Motor neuron (in vitro differentiated cells): ENCODE measurements around the gene CXCL16. TPM values are rescaled to one million over a fixed set of nuclear protein-coding genes. Genes with fewer than 3 reads are reported as not detected.
"Not testable (repeated sequence)": the region's sequence is repeated elsewhere in the genome, so short reads cannot be mapped to it uniquely, and the experiment has no call there.

Experiments
- ATAC-seq, 8 experiments: fragments of 200-7000 bp; cut with Tn5 transposase; replicated peaks in 6 of 8; 2 replicates each; pipeline ENCODE4 v1.8.0; 2021; ENCODE audit warnings: mild to moderate bottlenecking in 8 of 8, moderate library complexity in 8 of 8
- H3K27ac ChIP-seq, 2 donors: fragments of 250-450 bp; sonication (Bioruptor Pico); 2 replicates each; pipeline ENCODE4 v1.9.0; 2021; ENCODE audit warnings: antibody characterized with exemption in 2 of 2, mild to moderate bottlenecking in 2 of 2, moderate library complexity in 1 of 2
- H3K4me1 ChIP-seq, 2 donors: fragments of 250-450 bp; sonication (Bioruptor Pico); replicated peaks in 1 of 2; 2 replicates each; pipeline ENCODE4 v1.6.1; 2021; ENCODE audit warnings: antibody characterized with exemption in 2 of 2, mild to moderate bottlenecking in 2 of 2, moderate library complexity in 1 of 2
- H3K4me3 ChIP-seq, 5 donors: fragments of 250-450 bp; sonication (Bioruptor Pico); 2 replicates each; pipeline ENCODE4 v1.9.0; 2021; ENCODE audit warnings: antibody characterized with exemption in 5 of 5, mild to moderate bottlenecking in 5 of 5, moderate library complexity in 4 of 5
- WGBS, 10 experiments: fragments of 450-650 bp; shearing (Covaris generic); methylation state at CpG; one replicate each; pipeline ENCODE4 v1.0.0; 2022; 5-methylcytosine and 5-hydroxymethylcytosine counted together
- in situ Hi-C, 9 experiments: fragments of 400-800 bp; cut with MboI; loops; one replicate each; pipeline ENCODE4 v1.15.0; 2021; ENCODE audit warnings: low sequenced_read_pairs in 9 of 9, low pct_unique_long_range_greater_than_20kb in 2 of 9; ENCODE audit not compliant: unreplicated experiment in 9 of 9
- total RNA-seq, 8 experiments: library from RNA; unstranded; fragments of 300-600 nt; gene quantifications; 2 replicates each; pipeline versions ENCODE4 v1.2.3 to v1.2.4, GENCODE V29; 2022

The CXCL16 gene
- total RNA-seq, 8 experiments from 2014 or later: 0.46 to 10.8 (median 3.8) TPM

- WGBS, 10 experiments: 60 to 80% (median 70%) methylated on average over 1 to 2 of the region's 11 CpGs; no CpG with 5 or more reads in 6 of the 10 experiments
- in situ Hi-C loops: loop anchor here in 1 of 9 experiments (25.0 kb wide), 1 partner anchor 172 kb away; the partner anchor contains the start of gene C17orf107
- Histone ChIP-seq H3K4me3 (no peak overlapping the region), H3K27ac (no peak overlapping the region), H3K4me1 (peaks cover 6 to 8% of the 10 kb centered on the region in 2 donors)
- ATAC-seq: no peak
Measured at GRCh38 chr17:4715063-4715744, 24.5 kb downstream of the CXCL16 start.

GRCh38 chr17:4714340-4715062 is 25.2 kb downstream of the CXCL16 start:
- not testable (repeated sequence) for ATAC-seq, H3K4me1 ChIP-seq, H3K27ac ChIP-seq, H3K4me3 ChIP-seq
- WGBS, 10 experiments: 60 to 100% methylated on average over 1 to 3 of the region's 15 CpGs; no CpG with 5 or more reads in 8 of the 10 experiments
- in situ Hi-C loops: loop anchor here in 1 of 9 experiments (25.0 kb wide), 1 partner anchor 173 kb away; the partner anchor contains the start of gene C17orf107

DNA sequence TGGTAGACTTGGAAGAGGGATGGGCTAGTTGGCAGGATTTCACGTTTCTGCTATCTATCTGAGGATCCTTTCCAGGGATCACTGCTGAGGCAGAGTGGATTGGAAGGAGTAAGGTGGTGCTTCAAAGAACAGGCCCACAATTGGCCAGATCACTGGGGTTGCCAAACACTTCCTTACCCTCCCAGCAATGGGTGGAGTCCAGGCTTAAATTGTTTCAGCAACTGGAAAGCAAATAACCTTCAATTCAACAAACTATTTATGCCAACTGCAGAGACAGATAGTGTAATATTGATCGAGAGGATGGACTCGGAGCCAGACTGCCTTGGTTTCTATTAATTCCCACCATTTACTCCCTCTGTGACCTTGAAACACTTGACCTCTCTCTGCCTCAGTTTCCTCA is 27.2 kb downstream of the CXCL16 start:
- in situ Hi-C loops: loop anchor here in 1 of 9 experiments (25.0 kb wide), 1 partner anchor 175 kb away; the partner anchor contains the start of gene C17orf107
- no peak overlapping the region for H3K4me3 ChIP-seq

DNA sequence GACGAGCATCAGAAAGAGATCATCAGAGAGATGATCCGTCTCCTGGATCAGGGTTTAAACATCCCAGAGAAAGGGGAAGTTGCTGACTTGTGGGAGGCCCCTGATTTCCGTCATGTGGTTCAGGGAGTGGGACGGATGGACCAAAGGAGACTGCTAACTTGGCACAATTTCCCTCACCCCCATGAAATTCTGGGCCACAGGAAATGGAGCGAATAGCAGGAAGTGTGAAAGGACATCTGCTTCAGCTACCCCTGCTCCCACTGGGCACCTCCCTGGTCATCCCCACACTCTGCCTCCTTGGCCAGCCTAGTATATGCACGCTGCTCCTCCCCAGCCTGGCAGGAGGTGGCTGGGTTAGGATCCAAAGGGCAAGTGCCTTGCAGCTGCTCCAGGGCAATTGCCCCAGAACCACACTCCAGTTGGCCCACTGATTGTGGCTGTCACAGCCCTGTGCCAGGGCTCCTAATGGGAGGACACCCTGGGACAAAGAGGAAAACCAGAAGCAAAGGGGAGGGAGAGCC is 28.0 kb downstream of the CXCL16 start:
- no peak overlapping the region for H3K27ac ChIP-seq
- H3K4me3 ChIP-seq: peak overlapping the region in 4 of 5 donors; percentile 53 to 81 (median 76)
- no peak for ATAC-seq
- H3K4me1 ChIP-seq: peaks cover 6 to 8% of the 10 kb centered on the region in 2 donors
- in situ Hi-C loops: loop anchor here in 1 of 9 experiments (25.0 kb wide), 1 partner anchor 176 kb away; the partner anchor contains the start of gene C17orf107
- 0 to 80% (median 63%) methylated on average over 1 to 4 of the region's 6 CpGs; no CpG with 5 or more reads in 2 of the 10 experiments for WGBS, 10 experiments

More for the DNA sequence above, 27.2 kb downstream of the CXCL16 start:
- H3K27ac ChIP-seq: no peak overlapping the region
- whole genome bisulfite sequencing, 10 experiments: 64 to 100% (median 100%) methylated on average over 1 to 3 of the region's 3 CpGs; no CpG with 5 or more reads in 3 of the 10 experiments
- ATAC-seq: no peak
- H3K4me1 ChIP-seq: peaks cover 6 to 8% of the 10 kb centered on the region in 2 donors

- 0 to 72% (median 29%) methylated on average over 1 to 17 of the region's 57 CpGs for WGBS, 10 experiments
- in situ Hi-C loops: loop anchor here in 1 of 9 experiments (25.0 kb wide), 1 partner anchor 176 kb away; the partner anchor contains the start of gene C17orf107
Measured at GRCh38 chr17:4710693-4711634, 28.8 kb downstream of the CXCL16 start.

DNA sequence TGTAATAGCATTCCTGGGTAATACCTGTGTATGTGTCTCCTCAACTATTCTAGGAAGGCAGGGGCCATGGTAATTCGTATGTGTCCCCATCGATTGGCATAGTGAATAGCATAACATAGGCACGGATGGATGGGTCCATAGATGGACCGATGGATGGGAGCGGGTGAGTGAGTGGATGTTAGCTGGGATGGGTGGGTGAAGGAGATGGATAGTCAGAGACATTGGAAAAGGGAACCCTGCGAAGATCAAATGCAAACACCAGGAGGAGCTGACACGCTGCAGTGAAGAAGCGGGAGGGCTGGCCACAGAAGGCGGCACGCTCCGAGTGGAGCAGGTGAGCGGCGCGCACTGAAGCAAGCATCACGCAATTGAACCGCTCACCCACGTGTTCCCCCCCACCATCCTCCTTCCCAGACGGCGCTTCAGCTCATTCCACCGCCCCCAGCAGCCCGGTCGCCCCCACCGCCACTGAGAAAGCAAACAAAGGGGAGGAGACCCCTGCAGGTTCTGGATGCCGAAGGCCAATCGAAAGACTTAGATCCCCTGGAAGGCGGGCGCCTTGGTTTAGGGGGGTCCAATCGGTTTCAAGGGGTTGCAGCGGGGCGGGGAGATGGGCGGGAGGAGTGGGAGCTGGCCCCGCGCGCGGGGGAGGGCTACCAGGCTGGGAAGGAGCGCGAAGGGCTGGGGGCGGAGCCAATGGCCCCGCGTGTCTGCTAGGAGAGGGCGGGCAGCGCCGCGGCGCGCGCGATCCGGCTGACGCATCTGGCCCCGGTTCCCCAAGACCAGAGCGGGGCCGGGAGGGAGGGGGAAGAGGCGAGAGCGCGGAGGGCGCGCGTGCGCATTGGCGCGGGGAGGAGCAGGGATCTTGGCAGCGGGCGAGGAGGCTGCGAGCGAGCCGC is 29.7 kb downstream of the CXCL16 start, which contains the start of gene ARRB2:
Gene ARRB2, plus strand, starts transcription at position 839 of the 899 bp plus-strand sequence. CDS start 90 bp downstream, outside the sequence.
- Histone ChIP-seq H3K4me3 (peak within 1 kb of the TSS; percentile 53 to 81 (median 74)), H3K27ac (peak within 1 kb of the TSS; percentile 73 to 87), H3K4me1 (peaks cover 6 to 8% of the 10 kb centered on the region in 2 donors)
- in situ Hi-C loops: loop anchor here in 1 of 9 experiments (25.0 kb wide), 1 partner anchor 177 kb away; the partner anchor contains the start of gene C17orf107
- WGBS, 10 experiments: 0 to 3% (median 0%) methylated on average over 1 to 15 of the region's 67 CpGs; no CpG with 5 or more reads in 3 of the 10 experiments
- ATAC-seq: peak; percentile 82 to 87 (median 85)

More at GRCh38 chr17:4710693-4711634, 28.8 kb downstream of the CXCL16 start:
- ATAC-seq: peak in 7 of 8 experiments; percentile 0 to 6 (median 1)
- peak overlapping the region; percentile 73 to 87 for H3K27ac ChIP-seq
- H3K4me3 ChIP-seq: peak overlapping the region; percentile 53 to 81 (median 74)
- H3K4me1 ChIP-seq: peaks cover 6 to 8% of the 10 kb centered on the region in 2 donors

- ATAC-seq: no peak
- no peak overlapping the region for H3K4me3 ChIP-seq
- in situ Hi-C loops: loop anchor here in 1 of 9 experiments (25.0 kb wide), 1 partner anchor 179 kb away; the partner anchor contains the start of gene C17orf107
- 0 to 100% (median 74%) methylated on average over 1 to 4 of the region's 8 CpGs; no CpG with 5 or more reads in 3 of the 10 experiments for WGBS, 10 experiments
- H3K27ac ChIP-seq: no peak overlapping the region
- H3K4me1 ChIP-seq: peaks cover 6 to 10% of the 10 kb centered on the region in 2 donors
Measured at GRCh38 chr17:4708436-4708835, 31.3 kb downstream of the CXCL16 start.

DNA sequence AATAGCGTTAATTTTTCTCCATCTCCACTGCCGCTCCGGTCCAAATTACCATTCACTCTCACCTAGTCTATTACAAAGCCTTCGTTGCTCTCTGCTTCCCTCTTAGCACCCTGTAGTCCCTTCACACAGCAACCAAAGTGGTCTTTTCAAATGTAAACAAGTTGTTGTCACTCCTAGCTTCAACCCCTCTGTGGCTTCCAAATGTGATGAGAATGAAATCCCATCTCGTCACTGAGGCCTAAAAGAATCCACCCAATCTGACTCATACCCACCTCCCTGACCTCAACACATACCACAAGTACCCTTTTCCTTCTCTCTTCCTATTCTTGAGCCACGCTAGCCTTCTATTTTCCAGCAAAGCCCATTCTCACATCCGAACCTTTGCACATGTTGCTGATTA is 33.6 kb downstream of the CXCL16 start:
- Histone ChIP-seq H3K4me1 (peaks cover 10 to 11% of the 10 kb centered on the region in 2 donors), H3K27ac (no peak overlapping the region), H3K4me3 (no peak overlapping the region)
- in situ Hi-C loops: loop anchor here in 1 of 9 experiments (25.0 kb wide), 1 partner anchor 181 kb away; the partner anchor contains the start of gene C17orf107
- no peak for ATAC-seq
- 37 to 91% (median 77%) methylated on average over 2 to 7 of the region's 7 CpGs; no CpG with 5 or more reads in 1 of the 10 experiments for WGBS, 10 experiments

DNA sequence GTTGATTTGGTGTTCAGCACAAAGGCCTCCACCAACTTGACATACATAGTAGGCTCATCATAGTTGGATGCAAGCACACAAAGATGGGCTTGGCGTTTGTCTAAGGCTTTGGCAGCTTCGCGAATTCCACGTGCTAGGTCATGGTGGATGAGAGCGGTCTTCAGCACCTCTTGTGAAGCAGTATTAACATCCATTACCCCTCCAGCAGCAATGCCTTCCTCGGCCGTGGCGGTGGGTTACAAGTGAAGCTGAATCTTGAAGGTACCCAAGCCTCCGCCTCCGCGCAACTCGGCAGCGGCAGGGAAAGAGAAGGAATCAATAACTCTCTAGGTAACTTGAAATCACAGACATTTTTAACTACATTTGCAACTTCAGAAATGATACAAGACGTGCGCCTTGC is 34.7 kb downstream of the CXCL16 start:
- ATAC-seq: no peak
- H3K4me3 ChIP-seq: no peak overlapping the region
- H3K27ac ChIP-seq: no peak overlapping the region
- 90 to 100% (median 94%) methylated on average over 1 to 15 of the region's 15 CpGs; no CpG with 5 or more reads in 2 of the 10 experiments for WGBS, 10 experiments
- H3K4me1 ChIP-seq: peaks cover 10 to 11% of the 10 kb centered on the region in 2 donors
- in situ Hi-C loops: loop anchor here in 1 of 9 experiments (25.0 kb wide), 1 partner anchor 182 kb away; the partner anchor contains the start of gene C17orf107

GRCh38 chr17:4704574-4704907 is 35.2 kb downstream of the CXCL16 start:
- WGBS, 10 experiments: 24 to 95% (median 60%) methylated on average over 1 to 9 of the region's 14 CpGs; no CpG with 5 or more reads in 2 of the 10 experiments
- peak overlapping the region; percentile 81 to 95 for H3K27ac ChIP-seq
- not testable (repeated sequence) for ATAC-seq

More at GRCh38 chr17:4704574-4704907, 35.2 kb downstream of the CXCL16 start:
- Histone ChIP-seq H3K4me1 (peaks cover 10 to 11% of the 10 kb centered on the region in 2 donors), H3K4me3 (peak overlapping the region; percentile 65 to 97 (median 79))
- in situ Hi-C loops: loop anchor here in 1 of 9 experiments (25.0 kb wide), 1 partner anchor 183 kb away; the partner anchor contains the start of gene C17orf107
